MM.1S (cell line): ENCODE data around the gene FH.

Experiments used
- EZH2 ChIP-seq: fragments of 300-600 bp; sonication (generic); optimal IDR thresholded peaks from 2 replicates; pipeline ENCODE3; 2017; ENCODE audit warnings: low read depth, mild to moderate bottlenecking, antibody characterized with exemption, low read length, mixed read lengths
- EZH2phosphoT487 ChIP-seq: fragments of 300-600 bp; sonication (generic); IDR thresholded peaks from 2 replicates; pipeline ENCODE4 v1.6.1; 2018; ENCODE audit warnings: antibody characterized with exemption, low read length
- TF ChIP-seq, protein P1 (sequence below): fragments of 300-600 bp; sonication (generic); IDR thresholded peaks from 2 replicates; pipeline ENCODE4 v1.5.1; 2016; ENCODE audit warnings: antibody characterized with exemption, low read length, mixed read lengths

DNA sequence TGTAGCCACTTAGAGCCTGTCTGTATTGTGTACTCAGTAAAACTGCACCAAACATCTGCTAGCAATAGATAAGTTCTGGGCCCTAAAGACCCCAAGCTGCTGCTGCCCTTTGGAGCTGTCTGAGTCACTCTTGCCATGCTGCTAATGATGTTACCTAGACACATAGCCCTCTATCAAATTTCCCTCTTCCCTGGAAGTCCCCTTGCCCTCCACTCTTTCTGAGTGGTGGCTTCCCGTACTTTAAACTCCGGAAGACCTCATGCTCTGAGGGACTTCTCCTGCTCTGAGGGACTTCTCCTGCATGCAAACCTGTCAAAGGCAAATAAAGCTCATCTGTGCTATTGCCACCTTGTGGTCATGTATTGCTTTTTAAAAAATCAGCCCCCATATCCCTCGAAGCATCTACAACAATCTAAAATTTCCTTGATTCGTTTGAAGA lies 34.0 kb downstream of the FH start:
- TF ChIP-seq, protein P1, sequence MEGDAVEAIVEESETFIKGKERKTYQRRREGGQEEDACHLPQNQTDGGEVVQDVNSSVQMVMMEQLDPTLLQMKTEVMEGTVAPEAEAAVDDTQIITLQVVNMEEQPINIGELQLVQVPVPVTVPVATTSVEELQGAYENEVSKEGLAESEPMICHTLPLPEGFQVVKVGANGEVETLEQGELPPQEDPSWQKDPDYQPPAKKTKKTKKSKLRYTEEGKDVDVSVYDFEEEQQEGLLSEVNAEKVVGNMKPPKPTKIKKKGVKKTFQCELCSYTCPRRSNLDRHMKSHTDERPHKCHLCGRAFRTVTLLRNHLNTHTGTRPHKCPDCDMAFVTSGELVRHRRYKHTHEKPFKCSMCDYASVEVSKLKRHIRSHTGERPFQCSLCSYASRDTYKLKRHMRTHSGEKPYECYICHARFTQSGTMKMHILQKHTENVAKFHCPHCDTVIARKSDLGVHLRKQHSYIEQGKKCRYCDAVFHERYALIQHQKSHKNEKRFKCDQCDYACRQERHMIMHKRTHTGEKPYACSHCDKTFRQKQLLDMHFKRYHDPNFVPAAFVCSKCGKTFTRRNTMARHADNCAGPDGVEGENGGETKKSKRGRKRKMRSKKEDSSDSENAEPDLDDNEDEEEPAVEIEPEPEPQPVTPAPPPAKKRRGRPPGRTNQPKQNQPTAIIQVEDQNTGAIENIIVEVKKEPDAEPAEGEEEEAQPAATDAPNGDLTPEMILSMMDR = peak; percentile 62
- no peak for TF ChIP-seq EZH2
- TF ChIP-seq EZH2phosphoT487 = no peak
